Right ventricle myocardium inferior (tissue), 1 donor: ENCODE results near the gene SAP30BP. TPM values are rescaled to one million over a fixed set of nuclear protein-coding genes. Genes with fewer than 3 reads are reported as not detected.

Source experiments
- ATAC-seq: fragments of 200-7000 bp; cut with Tn5 transposase; one replicate; pipeline ENCODE4 v1.9.1; 2020; ENCODE audit warnings: mild to moderate bottlenecking, moderate library complexity
- DNase-seq: peaks from one replicate; pipeline ENCODE4 v3.0.0; 2021; ENCODE audit errors: missing footprints
- intact Hi-C: fragments of 100-400 bp; cut with DNase I; formaldehyde crosslinking; loops from one replicate; pipeline ENCODE4 v1.11.0; 2022
- total RNA-seq: library from RNA; stranded (reverse); fragmentation: NEBNext Ultra II Directional; extraction: Animal tissue kit (Norgen Biotek cat#: 25700); gene quantifications from one replicate; pipeline ENCODE4 v1.2.1, GENCODE V29; 2021
- donor health status: DM: no; HTN: yes; CAD: no; lungs with severe emphysema.

SAP30BP gene
- total RNA-seq, 1 donor from 2014 or later = 47.4 TPM

GRCh38 chr17:75672011-75672410 is 4.9 kb downstream of the SAP30BP start:
- no peak for ATAC-seq
- DNase-seq = no peak
- intact Hi-C loops = no loop called here

GRCh38 chr17:75673487-75673886 is 6.3 kb downstream of the SAP30BP start:
- intact Hi-C loops = no loop called here
- DNase-seq (no peak), ATAC-seq (no peak)

GRCh38 chr17:75676461-75676860 is 9.3 kb downstream of the SAP30BP start:
- ATAC-seq = no peak
- intact Hi-C loops = no loop called here
- no peak for DNase-seq

- intact Hi-C loops = loop anchor here (2.0 kb wide), 1 partner anchor 69 kb away; no protein-coding TSS in a partner anchor
- DNase-seq (no peak), ATAC-seq (peak; percentile 62)
These were observed 12.6 kb downstream of the SAP30BP start for GRCh38 chr17:75679706-75680211.

- no peak for DNase-seq
- no peak for ATAC-seq
- intact Hi-C loops = no loop called here
These were observed 13.3 kb downstream of the SAP30BP start for GRCh38 chr17:75680431-75680830.

GRCh38 chr17:75681289-75681688 is 14.2 kb downstream of the SAP30BP start:
- ATAC-seq = no peak

GRCh38 chr17:75683583-75683982 is 16.4 kb downstream of the SAP30BP start:
- no peak for ATAC-seq
- intact Hi-C loops = no loop called here

More at GRCh38 chr17:75681289-75681688, 14.2 kb downstream of the SAP30BP start:
- intact Hi-C loops = no loop called here
- no peak for DNase-seq

GRCh38 chr17:75684249-75684648 is 17.1 kb downstream of the SAP30BP start:
- intact Hi-C loops = no loop called here
- no peak for DNase-seq
- ATAC-seq = no peak

More at GRCh38 chr17:75683583-75683982, 16.4 kb downstream of the SAP30BP start:
- no peak for DNase-seq

GRCh38 chr17:75684924-75685323 is 17.8 kb downstream of the SAP30BP start:
- DNase-seq (no peak), ATAC-seq (no peak)
- intact Hi-C loops = no loop called here

- ATAC-seq = no peak
- intact Hi-C loops = no loop called here
- no peak for DNase-seq
These were observed 18.4 kb downstream of the SAP30BP start for GRCh38 chr17:75685499-75685898.

GRCh38 chr17:75688209-75688825 is 21.2 kb downstream of the SAP30BP start:
- intact Hi-C loops = no loop called here
- ATAC-seq = no peak
- DNase-seq = no peak

- intact Hi-C loops = no loop called here
- no peak for DNase-seq
- no peak for ATAC-seq
These were observed 22.3 kb downstream of the SAP30BP start for GRCh38 chr17:75689441-75689873.

GRCh38 chr17:75691371-75691791 is 24.2 kb downstream of the SAP30BP start:
- intact Hi-C loops = no loop called here
- ATAC-seq (no peak), DNase-seq (no peak)

- DNase-seq = no peak
- ATAC-seq = no peak
- intact Hi-C loops = no loop called here
These were observed 24.9 kb downstream of the SAP30BP start for GRCh38 chr17:75691801-75692626.

- DNase-seq (no peak), ATAC-seq (no peak)
- intact Hi-C loops = no loop called here
These were observed 25.8 kb downstream of the SAP30BP start for GRCh38 chr17:75692976-75693375.

GRCh38 chr17:75693500-75694481 is 26.7 kb downstream of the SAP30BP start:
- DNase-seq = peak; percentile 82
- intact Hi-C loops = loop anchor here (2.0 kb wide), 1 partner anchor 59 kb away; no protein-coding TSS in a partner anchor

GRCh38 chr17:75694536-75694935 is 27.4 kb downstream of the SAP30BP start:
- ATAC-seq = no peak
- no peak for DNase-seq
- intact Hi-C loops = loop anchor here (2.0 kb wide), 1 partner anchor 60 kb away; no protein-coding TSS in a partner anchor

More at GRCh38 chr17:75693500-75694481, 26.7 kb downstream of the SAP30BP start:
- peak; percentile 82 for ATAC-seq

GRCh38 chr17:75695141-75695829 is 28.1 kb downstream of the SAP30BP start:
- no peak for ATAC-seq
- intact Hi-C loops = loop anchor here (2.0 kb wide), 1 partner anchor 60 kb away; no protein-coding TSS in a partner anchor
- DNase-seq = no peak
